Psoas muscle (tissue), 8 donors: ENCODE data around the gene GOSR1. TPM values are rescaled to one million over a fixed set of nuclear protein-coding genes. Genes with fewer than 3 reads are reported as not detected.
"Not testable (repeated sequence)": the region's sequence is repeated elsewhere in the genome, so short reads cannot be mapped to it uniquely, and the experiment has no call there.

Experiments
- ATAC-seq, 4 donors: fragments of 200-7000 bp; cut with Tn5 transposase; one replicate each; pipeline ENCODE4 v1.9.1; 2020; ENCODE audit warnings: moderate library complexity in 3 of 4, mild to moderate bottlenecking in 2 of 4
- DNase-seq, 2 donors: peaks; one replicate each; pipeline ENCODE4 v3.0.0-alpha.2; 2020
- H3K27ac ChIP-seq: fragments of 200-600 bp; one replicate; pipeline ENCODE4 v1.8.0; 2022
- H3K27me3 ChIP-seq, 3 donors: fragments of 200-600 bp in 1 of 3; one replicate each; pipeline versions ENCODE4 v1.6.1 to v1.8.0; 2013 to 2022; ENCODE audit warnings: low read length in 2 of 3, mild to moderate bottlenecking in 2 of 3, moderate library complexity in 1 of 3; ENCODE audit not compliant: insufficient read depth in 3 of 3
- H3K36me3 ChIP-seq, 2 donors: fragments of 200-600 bp in 1 of 2; one replicate each; pipeline versions ENCODE4 v1.6.1 to v1.8.0; 2013 to 2022; ENCODE audit warnings: low read depth in 1 of 2, mild to moderate bottlenecking in 1 of 2, moderate library complexity in 1 of 2; ENCODE audit not compliant: insufficient read depth in 1 of 2
- H3K4me1 ChIP-seq: fragments of 200-600 bp; one replicate; pipeline ENCODE4 v1.8.0; 2022
- H3K4me3 ChIP-seq: fragments of 200-600 bp; one replicate; pipeline ENCODE4 v1.8.0; 2022; ENCODE audit warnings: mild to moderate bottlenecking
- H3K9me3 ChIP-seq: fragments of 200-600 bp; one replicate; pipeline ENCODE4 v1.8.0; 2022
- CTCF ChIP-seq: fragments of 200-600 bp; IDR thresholded peaks from one replicate; pipeline ENCODE4 v1.8.0; 2022; ENCODE audit warnings: antibody characterized with exemption
- WGBS, 3 donors: extraction: QIAGEN DNeasy Blood & Tissue Kit; methylation state at CpG; one replicate each; pipeline versions ENCODE4 v1.1.6 to v1.1.7; 2013; 5-methylcytosine and 5-hydroxymethylcytosine counted together
- intact Hi-C, 2 donors: fragments of 100-400 bp; cut with DNase I; formaldehyde crosslinking; loops; one replicate each; pipeline versions ENCODE4 v1.11.0 to v1.14.2; 2022
- polyA plus RNA-seq, 3 donors: library from polyadenylated mRNA; stranded (reverse); fragments of 200-250 nt; gene quantifications; one replicate each; pipeline ENCODE4 v1.2.3, GENCODE V29; 2013
- total RNA-seq, 4 donors: library from RNA; stranded (reverse); fragmentation: NEBNext Ultra II Directional in 2 of 4; extraction: Animal tissue kit (Norgen Biotek cat#: 25700) in 2 of 4; gene quantifications; one replicate each; pipeline versions ENCODE4 v1.2.1 to v1.2.4, GENCODE V29; 2021 to 2023
- donor health status: healthy with polysubstance abuse.
- donor health status: DM: no; HTN: no; CAD: no; lungs with moderate emphysema.
- donor health status: Bipolar disorder and iron deficiency.
- donor health status: healthy.
- donor health status: DM: yes; HTN: yes; CAD: no.
- donor health status: DM: no; HTN: no; CAD: no.
- donor health status: DM: no; HTN: no; CAD: no.
- donor health status: DM: yes; HTN: yes; CAD: no.

The GOSR1 gene
- total and polyA plus RNA-seq, 7 donors = 10.0 to 38.2 (median 26.8) TPM

DNA sequence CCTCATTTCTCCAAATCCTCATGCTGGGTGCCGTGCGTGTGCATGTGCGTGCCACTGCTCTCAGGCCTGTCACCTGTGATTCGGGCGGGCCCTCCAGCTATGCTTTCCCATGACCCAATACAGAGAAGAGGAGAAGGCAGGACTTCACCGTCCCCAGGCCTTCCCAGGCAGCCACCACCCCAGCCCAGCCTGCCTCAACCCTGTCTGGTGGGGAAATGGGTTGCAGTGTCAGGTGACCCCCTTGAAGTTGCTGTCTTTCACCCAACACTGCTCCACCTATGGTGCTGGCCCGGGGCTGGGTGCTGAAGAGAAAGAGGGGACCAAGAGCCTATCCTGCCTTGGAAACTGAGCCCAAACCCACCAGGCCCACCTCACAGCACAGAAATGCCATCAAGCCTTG is 94.7 kb downstream of the GOSR1 start:
- WGBS, 3 donors = 82 to 95% (median 85%) methylated on average over 6 to 7 of the region's 7 CpGs
- Histone ChIP-seq H3K9me3 (no peaks in the 10 kb centered on the region), H3K27ac (no peak overlapping the region), H3K36me3 (no peaks in the 10 kb centered on the region), H3K4me1 (no peaks in the 10 kb centered on the region), H3K27me3 (no peaks in the 10 kb centered on the region), H3K4me3 (no peak overlapping the region)
- no peak for ATAC-seq
- no peak for DNase-seq
- TF ChIP-seq CTCF = no peak
- intact Hi-C loops = no loop called here

DNA sequence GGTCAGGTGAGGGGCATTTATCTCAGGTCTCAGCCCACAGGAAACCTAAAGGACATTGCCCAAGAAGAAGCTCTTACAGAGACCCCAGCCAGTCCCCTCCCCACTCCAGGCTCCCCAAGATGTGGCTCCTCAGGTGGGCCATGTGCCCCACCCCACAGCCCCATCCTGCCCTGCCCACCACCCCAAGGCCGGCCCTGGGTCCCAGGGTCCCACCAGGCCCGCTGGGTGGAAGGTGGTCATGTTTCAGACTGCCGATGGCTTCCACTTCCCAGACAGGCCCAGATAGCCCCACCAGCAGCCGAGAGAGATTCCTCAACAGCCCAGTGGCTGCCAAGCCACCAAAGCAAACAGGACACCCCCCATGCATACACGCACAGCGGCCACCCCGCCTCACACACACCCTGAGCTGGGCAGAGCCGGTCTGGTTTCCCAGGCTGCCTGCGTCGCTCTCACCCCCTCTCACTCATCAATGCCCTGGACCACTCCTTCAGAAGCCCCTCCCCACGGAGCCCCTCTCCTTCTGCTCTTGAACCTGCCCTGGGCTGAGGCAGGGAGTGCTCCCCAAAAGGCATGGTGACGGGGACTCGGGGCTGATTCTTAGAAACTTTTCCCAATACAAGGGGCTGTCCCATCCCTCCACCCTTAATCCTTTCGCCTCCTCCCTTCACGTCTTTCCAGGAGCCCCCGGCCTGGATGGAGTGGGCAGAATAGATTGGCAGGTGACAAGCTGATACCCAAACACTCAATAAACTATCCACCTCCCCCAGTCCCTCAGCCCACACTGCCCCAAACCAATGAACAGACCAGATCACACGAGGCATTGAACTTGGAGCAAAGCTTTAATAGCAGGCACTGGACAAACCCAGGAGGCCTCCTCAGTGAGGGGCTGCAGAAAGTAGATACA is 95.7 kb downstream of the GOSR1 start:
- intact Hi-C loops, H3K9me3 ChIP-seq, DNase-seq, H3K27ac ChIP-seq, ATAC-seq, H3K4me3 ChIP-seq, H3K27me3 ChIP-seq, H3K36me3 ChIP-seq, H3K4me1 ChIP-seq: not testable (repeated sequence)
- 81 to 85% (median 81%) methylated on average over 16 to 17 of the region's 17 CpGs for WGBS, 3 donors

DNA sequence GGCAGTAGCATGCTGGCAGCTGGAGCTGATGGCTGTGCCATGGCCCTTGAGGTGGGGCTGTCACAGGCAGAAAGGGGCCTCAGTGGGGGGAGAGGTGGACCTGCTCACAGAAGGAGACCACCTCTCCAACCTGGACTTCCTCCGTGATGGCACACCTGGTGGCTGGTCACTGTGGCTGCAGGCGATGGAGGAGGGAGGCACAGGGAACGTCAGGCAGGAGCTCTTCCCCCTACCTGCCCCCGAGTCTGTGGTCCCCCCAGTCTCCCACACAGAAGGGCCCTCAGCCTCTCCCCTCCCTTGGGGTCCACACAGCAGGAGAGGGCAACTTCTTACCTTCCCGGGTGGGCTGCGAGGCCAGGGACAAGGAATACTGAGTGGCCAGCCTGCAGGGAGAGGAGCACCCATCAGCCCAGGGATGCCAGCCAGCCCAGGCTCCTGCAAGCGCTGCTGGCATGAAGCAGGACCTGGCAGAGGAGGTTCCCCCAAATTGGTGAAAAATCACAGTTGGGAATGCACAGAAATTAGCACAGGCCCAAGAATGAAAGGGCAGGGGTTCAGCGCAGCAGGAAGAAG is 96.5 kb downstream of the GOSR1 start:
- TF ChIP-seq CTCF = no peak
- H3K27me3 ChIP-seq = no peaks in the 10 kb centered on the region
- intact Hi-C loops = no loop called here
- H3K27ac ChIP-seq = no peak overlapping the region
- H3K36me3 ChIP-seq = no peaks in the 10 kb centered on the region
- 56 to 70% (median 64%) methylated on average over 5 to 8 of the region's 8 CpGs for WGBS, 3 donors
- no peak for DNase-seq
- no peaks in the 10 kb centered on the region for H3K9me3 ChIP-seq
- H3K4me3 ChIP-seq = no peak overlapping the region
- ATAC-seq = no peak
- no peaks in the 10 kb centered on the region for H3K4me1 ChIP-seq

DNA sequence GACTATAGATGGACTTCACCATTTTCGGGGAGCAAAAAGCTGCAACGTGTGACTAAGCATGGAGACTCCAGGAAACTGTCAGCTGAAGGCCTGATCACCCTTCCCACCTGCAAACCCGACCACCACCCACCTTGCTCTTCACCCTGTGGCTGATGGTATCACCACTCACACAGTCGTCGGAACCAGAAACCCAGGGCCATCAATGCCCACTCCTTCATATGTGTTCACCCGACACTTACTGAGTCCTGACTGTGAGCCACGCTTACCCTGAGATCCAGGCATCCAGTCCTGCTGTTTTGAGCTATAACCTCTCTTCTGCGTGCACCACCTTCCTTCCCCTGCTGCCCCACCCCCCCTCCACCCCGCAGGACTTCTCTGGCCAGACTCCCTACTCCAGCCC is 97.1 kb downstream of the GOSR1 start:
- not testable (repeated sequence) for ATAC-seq
- 68 to 75% (median 68%) methylated on average over 9 of the region's 9 CpGs for whole genome bisulfite sequencing, 3 donors

GRCh38 chr17:30574806-30575205 is 97.6 kb downstream of the GOSR1 start:
- H3K27ac ChIP-seq, H3K36me3 ChIP-seq, intact Hi-C loops, ATAC-seq, DNase-seq, H3K4me3 ChIP-seq, H3K9me3 ChIP-seq, H3K4me1 ChIP-seq, H3K27me3 ChIP-seq: not testable (repeated sequence)
- whole genome bisulfite sequencing, 3 donors = 91 to 95% (median 92%) methylated on average over 9 of the region's 10 CpGs

More for the DNA sequence above, 97.1 kb downstream of the GOSR1 start:
- H3K9me3 ChIP-seq, H3K4me1 ChIP-seq, intact Hi-C loops, H3K4me3 ChIP-seq, DNase-seq, H3K36me3 ChIP-seq, H3K27me3 ChIP-seq, H3K27ac ChIP-seq: not testable (repeated sequence)

DNA sequence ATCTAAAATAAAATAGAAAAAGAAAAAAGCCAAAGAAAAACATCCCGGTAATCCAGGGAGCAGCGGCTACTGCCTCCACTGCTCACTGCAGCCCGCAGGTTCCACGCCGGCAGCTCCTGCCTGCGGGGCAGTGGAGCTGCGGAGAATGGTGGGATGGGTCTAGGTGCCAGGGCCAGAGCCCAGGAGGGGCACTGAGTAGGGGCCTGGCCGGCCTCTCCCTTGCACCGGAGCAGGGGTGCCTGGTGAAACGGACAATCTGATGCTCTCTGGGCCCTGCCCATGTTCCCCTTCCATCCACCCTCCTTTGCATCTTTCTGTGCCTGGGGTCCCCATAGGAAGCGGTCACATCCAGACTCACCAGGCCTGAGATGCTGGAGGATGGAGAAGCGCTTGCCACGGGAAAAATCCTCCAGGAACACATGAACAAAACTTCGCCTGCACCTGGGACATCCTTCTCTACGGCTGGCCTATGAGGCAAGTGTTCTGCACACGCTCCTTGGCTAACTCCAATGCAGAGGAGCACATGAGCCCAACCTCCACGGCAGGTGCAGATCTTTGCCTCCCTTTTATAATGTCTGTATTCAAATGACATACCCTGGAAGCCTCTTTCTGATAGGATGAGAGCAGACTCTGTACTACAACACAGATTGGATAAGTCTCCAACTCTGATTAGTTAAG is 98.6 kb downstream of the GOSR1 start:
- not testable (repeated sequence) for DNase-seq, ATAC-seq
- 86 to 91% (median 89%) methylated on average over 16 to 17 of the region's 17 CpGs for WGBS, 3 donors

More for the DNA sequence above, 98.6 kb downstream of the GOSR1 start:
- H3K4me1 ChIP-seq, H3K36me3 ChIP-seq, H3K27me3 ChIP-seq, H3K9me3 ChIP-seq, intact Hi-C loops, H3K4me3 ChIP-seq, H3K27ac ChIP-seq: not testable (repeated sequence)
